Liver (tissue), 3 donors: ENCODE data around the gene PSMB9.

Source experiments
- EGR1 ChIP-seq, 2 donors: IDR thresholded peaks; 2 replicates each; pipeline ENCODE4 v1.6.1; 2016 to 2018; ENCODE audit warnings: antibody characterized with exemption in 2 of 2, low read depth in 2 of 2
- GABPA ChIP-seq, 2 donors: IDR thresholded peaks in 1 of 2; conservative IDR thresholded peaks in 1 of 2; 2 replicates each; pipeline ENCODE4 v1.6.1; 2016; ENCODE audit warnings: antibody characterized with exemption in 2 of 2, mild to moderate bottlenecking in 1 of 2, moderate library complexity in 1 of 2
- JUND ChIP-seq, 2 donors: IDR thresholded peaks; 2 replicates each; pipeline ENCODE4 v1.6.1; 2016; ENCODE audit warnings: antibody characterized with exemption in 2 of 2
- RAD21 ChIP-seq, 2 donors: IDR thresholded peaks; 2 replicates each; pipeline ENCODE4 v1.6.1; 2016; ENCODE audit warnings: antibody characterized with exemption in 2 of 2, mild to moderate bottlenecking in 2 of 2
- RXRA ChIP-seq, 2 donors: IDR thresholded peaks; 2 replicates each; pipeline ENCODE4 v1.6.1; 2017 to 2018; ENCODE audit warnings: antibody characterized with exemption in 2 of 2, mild to moderate bottlenecking in 1 of 2
- TAF1 ChIP-seq: conservative IDR thresholded peaks from 2 replicates; pipeline ENCODE4 v1.6.1; 2016; ENCODE audit warnings: antibody characterized with exemption, mild to moderate bottlenecking
- TF ChIP-seq, protein P1 (sequence below): fragments of 150-350 bp; IDR thresholded peaks from 2 replicates; pipeline ENCODE4 v1.5.1; 2017; ENCODE audit warnings: improper control_type of control experiment, low read depth, low read length; ENCODE audit not compliant: missing input control
- TF ChIP-seq, protein P2 (sequence below): IDR thresholded peaks from 2 replicates; pipeline ENCODE4 v1.6.1; 2016; ENCODE audit warnings: antibody characterized with exemption
- donor health status: healthy.
- donor health status: healthy.

DNA sequence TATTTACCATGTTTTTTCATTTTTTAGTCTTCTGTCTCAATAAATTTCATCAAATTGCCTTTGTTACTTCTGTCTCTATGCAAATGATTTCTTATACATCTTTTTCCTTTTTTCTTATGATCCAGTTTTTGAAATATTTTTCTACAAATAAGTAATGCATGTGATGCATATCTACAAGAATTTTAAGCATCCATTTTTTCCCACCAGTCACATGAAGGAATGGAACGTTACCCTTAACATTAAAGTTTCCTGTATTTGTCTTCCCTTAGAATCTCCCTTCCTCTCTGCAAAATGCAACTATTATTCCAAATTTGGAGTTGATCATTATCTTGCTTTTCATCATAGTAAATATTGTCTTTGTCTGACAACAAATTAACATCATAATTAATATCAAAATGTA is 35.5 kb downstream of the PSMB9 start:
- TF ChIP-seq, protein P1, sequence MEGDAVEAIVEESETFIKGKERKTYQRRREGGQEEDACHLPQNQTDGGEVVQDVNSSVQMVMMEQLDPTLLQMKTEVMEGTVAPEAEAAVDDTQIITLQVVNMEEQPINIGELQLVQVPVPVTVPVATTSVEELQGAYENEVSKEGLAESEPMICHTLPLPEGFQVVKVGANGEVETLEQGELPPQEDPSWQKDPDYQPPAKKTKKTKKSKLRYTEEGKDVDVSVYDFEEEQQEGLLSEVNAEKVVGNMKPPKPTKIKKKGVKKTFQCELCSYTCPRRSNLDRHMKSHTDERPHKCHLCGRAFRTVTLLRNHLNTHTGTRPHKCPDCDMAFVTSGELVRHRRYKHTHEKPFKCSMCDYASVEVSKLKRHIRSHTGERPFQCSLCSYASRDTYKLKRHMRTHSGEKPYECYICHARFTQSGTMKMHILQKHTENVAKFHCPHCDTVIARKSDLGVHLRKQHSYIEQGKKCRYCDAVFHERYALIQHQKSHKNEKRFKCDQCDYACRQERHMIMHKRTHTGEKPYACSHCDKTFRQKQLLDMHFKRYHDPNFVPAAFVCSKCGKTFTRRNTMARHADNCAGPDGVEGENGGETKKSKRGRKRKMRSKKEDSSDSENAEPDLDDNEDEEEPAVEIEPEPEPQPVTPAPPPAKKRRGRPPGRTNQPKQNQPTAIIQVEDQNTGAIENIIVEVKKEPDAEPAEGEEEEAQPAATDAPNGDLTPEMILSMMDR, result no peak
- TF ChIP-seq JUND (IDR thresholded peaks at IDR 0.05) (no peak), RXRA (IDR thresholded peaks at IDR 0.05) (no peak), EGR1 (IDR thresholded peaks at IDR 0.05; ENCODE audit: low read depth in 2 of 2) (no peak), GABPA (IDR thresholded peaks at IDR 0.05 in 1 of 2, conservative IDR thresholded peaks at IDR 0.05 in 1 of 2) (no peak), TAF1 (no peak), RAD21 (IDR thresholded peaks at IDR 0.05) (no peak)
- TF ChIP-seq, protein P2, sequence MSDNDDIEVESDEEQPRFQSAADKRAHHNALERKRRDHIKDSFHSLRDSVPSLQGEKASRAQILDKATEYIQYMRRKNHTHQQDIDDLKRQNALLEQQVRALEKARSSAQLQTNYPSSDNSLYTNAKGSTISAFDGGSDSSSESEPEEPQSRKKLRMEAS, result no peak
